Calu3 (cell line): ENCODE data around the gene MGAT5. TPM values are rescaled to one million over a fixed set of nuclear protein-coding genes. Genes with fewer than 3 reads are reported as not detected.

Experiments used
- BruUV-seq: library from RNA; stranded (reverse); fragments of 400-500 nt; replicated peaks from 2 replicates; lab custom pipeline; 2021; lab: Mats Ljungman, UMichigan
- CTCF ChIA-PET: fragments of 300-600 bp; sonication (Branson Sonifier 250); formaldehyde crosslinking; loops from one replicate; lab custom pipeline; 2022; ENCODE audit warnings: antibody characterized with exemption; lab: Charles Lee
- DNase-seq: peaks from one replicate; pipeline ENCODE4 v3.0.0; 2022
- H3K27ac Mint-ChIP-seq: one replicate; pipeline ENCODE4 v1.8.0; 2022; ENCODE audit warnings: mixed read lengths; ENCODE audit not compliant: unreplicated experiment
- H3K27me3 Mint-ChIP-seq: one replicate; pipeline ENCODE4 v1.8.0; 2022; ENCODE audit warnings: mixed read lengths; ENCODE audit not compliant: unreplicated experiment
- H3K36me3 Mint-ChIP-seq: one replicate; pipeline ENCODE4 v1.8.0; 2022; ENCODE audit warnings: mild to moderate bottlenecking, moderate library complexity, mixed read lengths; ENCODE audit not compliant: insufficient read depth, unreplicated experiment
- H3K4me1 Mint-ChIP-seq: one replicate; pipeline ENCODE4 v1.8.0; 2022; ENCODE audit warnings: mild to moderate bottlenecking, low read depth, mixed read lengths; ENCODE audit not compliant: unreplicated experiment
- H3K4me3 Mint-ChIP-seq: one replicate; pipeline ENCODE4 v1.8.0; 2022; ENCODE audit warnings: mild to moderate bottlenecking, low read depth, moderate library complexity, mixed read lengths; ENCODE audit not compliant: unreplicated experiment
- H3K9me3 Mint-ChIP-seq: one replicate; pipeline ENCODE4 v1.8.0; 2022; ENCODE audit warnings: low read depth, mixed read lengths; ENCODE audit not compliant: unreplicated experiment
- CTCF ChIP-seq: fragments of 200-600 bp; IDR thresholded peaks from one replicate; pipeline ENCODE4 v1.8.0; 2022; ENCODE audit warnings: antibody characterized with exemption; ENCODE audit not compliant: unreplicated experiment
- intact Hi-C: fragments of 100-400 bp; cut with micrococcal nuclease; formaldehyde crosslinking; loops from one replicate; pipeline ENCODE4 v1.10.0; 2022; ENCODE audit not compliant: unreplicated experiment
- total RNA-seq: library from RNA; stranded (reverse); gene quantifications from 2 replicates; pipeline ENCODE4 v1.2.3, GENCODE V29; 2022

Gene MGAT5
- total RNA-seq, 1 experiment from 2014 or later = 129 TPM

- peaks cover 6% of the 10 kb centered on the region for H3K36me3 Mint-ChIP-seq
- no peaks in the 10 kb centered on the region for H3K9me3 Mint-ChIP-seq
- DNase-seq = no peak
- no peaks in the 10 kb centered on the region for H3K27me3 Mint-ChIP-seq
- peaks cover 57% of the 10 kb centered on the region for H3K4me1 Mint-ChIP-seq
- no peak for TF ChIP-seq CTCF
- CTCF ChIA-PET = interaction anchor here (0.9 to 2.4 kb wide), 5 partner anchors 28 to 357 kb away, joined by 3 to 23 read pairs (median 4); no protein-coding TSS in a partner anchor
- no TSS peak for BruUV-seq
- no peak overlapping the region for H3K27ac Mint-ChIP-seq
- intact Hi-C loops = loop anchor here (10.0 kb wide), 1 partner anchor 359 kb away; no protein-coding TSS in a partner anchor
- H3K4me3 Mint-ChIP-seq = no peak overlapping the region
Measured at GRCh38 chr2:134244086-134244485, 9.8 kb upstream of the MGAT5 start.

- Mint-ChIP-seq H3K4me3 (no peak overlapping the region), H3K36me3 (peaks cover 6% of the 10 kb centered on the region), H3K9me3 (no peaks in the 10 kb centered on the region), H3K27ac (no peak overlapping the region), H3K27me3 (no peaks in the 10 kb centered on the region), H3K4me1 (peaks cover 52% of the 10 kb centered on the region)
- BruUV-seq = no TSS peak
- intact Hi-C loops = loop anchor here (10.0 kb wide), 1 partner anchor 360 kb away; no protein-coding TSS in a partner anchor
- DNase-seq = no peak
- CTCF ChIA-PET = interaction anchor here (0.6 to 2.4 kb wide), 10 partner anchors 9 to 358 kb away, joined by 3 to 23 read pairs (median 4); no protein-coding TSS in a partner anchor
- no peak for TF ChIP-seq CTCF
Measured at GRCh38 chr2:134244587-134244986, 9.3 kb upstream of the MGAT5 start.

- intact Hi-C loops = loop anchor here (1.0 to 10.0 kb wide), 3 partner anchors 127 to 361 kb away; no protein-coding TSS in a partner anchor
- CTCF ChIA-PET = interaction anchor here (0.6 to 2.4 kb wide), 15 partner anchors 10 to 358 kb away, joined by 3 to 23 read pairs (median 4); no protein-coding TSS in a partner anchor
- TF ChIP-seq CTCF = peak; percentile 75
- Mint-ChIP-seq H3K27ac (peak overlapping the region; percentile 79), H3K27me3 (no peaks in the 10 kb centered on the region), H3K36me3 (peaks cover 6% of the 10 kb centered on the region), H3K4me1 (peaks cover 43% of the 10 kb centered on the region), H3K9me3 (no peaks in the 10 kb centered on the region), H3K4me3 (no peak overlapping the region)
- peak; percentile 86 for DNase-seq
- BruUV-seq = no TSS peak
Measured at GRCh38 chr2:134245340-134245984, 8.4 kb upstream of the MGAT5 start.

GRCh38 chr2:134246154-134246874, 7.6 kb upstream of the MGAT5 start:
- Mint-ChIP-seq H3K9me3 (no peaks in the 10 kb centered on the region), H3K36me3 (peaks cover 6% of the 10 kb centered on the region), H3K4me3 (no peak overlapping the region), H3K27ac (no peak overlapping the region), H3K27me3 (no peaks in the 10 kb centered on the region), H3K4me1 (peaks cover 42% of the 10 kb centered on the region)
- intact Hi-C loops = loop anchor here (5.0 to 10.0 kb wide), 2 partner anchors 166 to 362 kb away; no protein-coding TSS in a partner anchor
- TF ChIP-seq CTCF = no peak
- BruUV-seq = no TSS peak
- DNase-seq = no peak
- CTCF ChIA-PET = interaction anchor here (1.0 to 2.4 kb wide), 6 partner anchors 10 to 359 kb away, joined by 3 to 13 read pairs (median 6); no protein-coding TSS in a partner anchor
